Stimulated activated CD4-positive, alpha-beta T cell treated with anti-CD3 and anti-CD28 coated beads, Interleukin-12 subunit alpha, Interleukin-12 subunit beta, amount 100 ng/mL, for 24 hours (primary cell): ENCODE measurements around the gene OR2T34.
"Not testable (repeated sequence)": the region's sequence is repeated elsewhere in the genome, so short reads cannot be mapped to it uniquely, and the experiment has no call there.

ENCODE experiments used
- DNase-seq, 2 experiments: peaks; one replicate each; pipeline ENCODE4 v3.0.0-alpha.2; 2020; ENCODE audit warnings: low read depth in 2 of 2

Gene OR2T34

GRCh38 chr1:248562672-248563071, 11.9 kb downstream of the OR2T34 start, which contains the start of gene OR2T29:
Gene OR2T29, minus strand, starts transcription at chr1:248562772. Its CDS starts 3,281 bp downstream, at chr1:248559491.
- not testable (repeated sequence) for DNase-seq

- not testable (repeated sequence) for DNase-seq
Measured at GRCh38 chr1:248551027-248551426, 23.5 kb downstream of the OR2T34 start.

GRCh38 chr1:248547383-248547782, 27.2 kb downstream of the OR2T34 start:
- DNase-seq = not testable (repeated sequence)

GRCh38 chr1:248537449-248537848, 37.1 kb downstream of the OR2T34 start:
- DNase-seq = not testable (repeated sequence)
